H1 (cell line): Measurements from ENCODE around the gene GRK3. TPM values are rescaled to one million over a fixed set of nuclear protein-coding genes. Genes with fewer than 3 reads are reported as not detected.
A peak's percentile ranks its signal among the peaks of the same experiment; 100 is the strongest.

ENCODE experiments used
- CTCF ChIA-PET: fragments of 300-600 bp; sonication (Branson Sonifier 250); formaldehyde crosslinking; loops from one replicate; lab custom pipeline; 2021; ENCODE audit not compliant: partially characterized antibody; lab: Charles Lee
- POLR2A ChIA-PET: fragments of 300-600 bp; sonication (Branson Sonifier 250); formaldehyde crosslinking; loops from one replicate; lab custom pipeline; 2021; ENCODE audit warnings: inconsistent platforms; ENCODE audit not compliant: partially characterized antibody; lab: Charles Lee
- DNase-seq, 2 experiments: peaks; one replicate each; pipeline versions ENCODE4 v3.0.0 to v3.0.0-alpha.2; 2010 to 2022; ENCODE audit warnings: low spot score in 2 of 2, low read depth in 1 of 2, mixed read lengths in 1 of 2
- FAIRE-seq: peaks from 2 replicates; lab custom pipeline; 2011; peaks lifted over from hg19 to GRCh38; lab: Jason Lieb, UNC
- H2AFZ ChIP-seq: 2 replicates; pipeline ENCODE4 v1.8.1; 2012; ENCODE audit warnings: low read length, inconsistent platforms
- H2AK5ac ChIP-seq: 2 replicates; pipeline ENCODE4 v1.6.1; 2013; ENCODE audit warnings: low read depth, low read length
- H2BK120ac ChIP-seq: replicated peaks from 2 replicates; pipeline ENCODE3; 2013; ENCODE audit warnings: low read depth, low read length, inconsistent platforms
- H2BK12ac ChIP-seq: 2 replicates; pipeline ENCODE4 v1.6.1; 2013; ENCODE audit warnings: low read depth, low read length
- H2BK15ac ChIP-seq: 2 replicates; pipeline ENCODE4 v1.6.1; 2013; ENCODE audit warnings: low read length
- H2BK20ac ChIP-seq: 2 replicates; pipeline ENCODE4 v1.6.1; 2013; ENCODE audit warnings: low read length
- H2BK5ac ChIP-seq: 2 replicates; pipeline ENCODE4 v1.6.1; 2013; ENCODE audit warnings: low read depth, low read length
- H3K14ac ChIP-seq: 2 replicates; pipeline ENCODE4 v1.6.1; 2013; ENCODE audit warnings: inconsistent platforms; ENCODE audit not compliant: insufficient read length
- H3K18ac ChIP-seq: 2 replicates; pipeline ENCODE4 v1.6.1; 2013; ENCODE audit warnings: low read length; ENCODE audit errors: extremely low read depth
- H3K23ac ChIP-seq: 2 replicates; pipeline ENCODE4 v1.6.1; 2013; ENCODE audit warnings: inconsistent platforms; ENCODE audit not compliant: insufficient read length
- H3K23me2 ChIP-seq: 2 replicates; pipeline ENCODE4 v1.6.1; 2013; ENCODE audit warnings: low read depth, low read length
- H3K27ac ChIP-seq: 2 replicates; pipeline ENCODE4 v1.6.1; 2011; ENCODE audit warnings: low read depth, low read length, inconsistent platforms
- H3K27me3 ChIP-seq, 4 experiments: replicated peaks in 1 of 4; 1 replicate in 1 of 4; 2 replicates in 3 of 4; pipeline versions ENCODE4 v1.6.1 to v1.8.1; 2011 to 2013; ENCODE audit warnings: low read length in 3 of 4, mild to moderate bottlenecking in 3 of 4, inconsistent platforms in 2 of 4, mixed read lengths in 2 of 4, moderate library complexity in 1 of 4; ENCODE audit not compliant: control insufficient read depth in 3 of 4, insufficient read depth in 3 of 4; ENCODE audit errors: extremely low read depth in 1 of 4
- H3K36me3 ChIP-seq, 4 experiments: 2 replicates each; pipeline versions ENCODE4 v1.6.1 to v1.8.1; 2011 to 2013; ENCODE audit warnings: mild to moderate bottlenecking in 4 of 4, low read length in 3 of 4, moderate library complexity in 2 of 4, control low read depth in 1 of 4, inconsistent platforms in 1 of 4; ENCODE audit not compliant: insufficient read depth in 4 of 4, control insufficient read depth in 2 of 4
- H3K4ac ChIP-seq: replicated peaks from 2 replicates; pipeline ENCODE3; 2013; ENCODE audit warnings: low read length, low read depth, mixed read lengths, inconsistent platforms; ENCODE audit not compliant: insufficient read length
- H3K4me1 ChIP-seq, 4 experiments: replicated peaks in 1 of 4; 1 replicate in 1 of 4; 2 replicates in 3 of 4; pipeline versions ENCODE4 v1.6.1 to v1.8.1; 2011 to 2013; ENCODE audit warnings: low read length in 3 of 4, inconsistent platforms in 2 of 4, mixed read lengths in 1 of 4; ENCODE audit not compliant: insufficient read depth in 4 of 4, control insufficient read depth in 3 of 4
- H3K4me2 ChIP-seq, 2 experiments: 2 replicates each; pipeline versions ENCODE4 v1.6.1 to v1.8.1; 2011 to 2013; ENCODE audit warnings: low read depth in 2 of 2, low read length in 2 of 2, control low read depth in 1 of 2, inconsistent platforms in 1 of 2, mild to moderate bottlenecking in 1 of 2; ENCODE audit not compliant: insufficient read depth in 1 of 2
- H3K4me3 ChIP-seq, 4 experiments: fragments of 200-600, 300-600 bp in 1 of 4; sonication (generic), shearing (Covaris generic), sonication (Bioruptor Twin) in 1 of 4; 2 replicates each; pipeline versions ENCODE4 v1.5.1 to v1.8.1; 2011 to 2016; ENCODE audit warnings: low read length in 4 of 4, low read depth in 3 of 4, control low read depth in 2 of 4, inconsistent platforms in 2 of 4, mild to moderate bottlenecking in 2 of 4, mixed read lengths in 1 of 4, moderate library complexity in 1 of 4; ENCODE audit not compliant: insufficient read depth in 2 of 4; ENCODE audit errors: extremely low read depth in 1 of 4
- H3K56ac ChIP-seq: replicated peaks from 2 replicates; pipeline ENCODE3; 2013; ENCODE audit warnings: low read depth, mild to moderate bottlenecking, mixed read lengths, low read length, inconsistent platforms; ENCODE audit not compliant: insufficient read length
- H3K79me1 ChIP-seq: 2 replicates; pipeline ENCODE4 v1.6.1; 2013; ENCODE audit warnings: low read depth, low read length, control low read depth
- H3K79me2 ChIP-seq, 2 experiments: 2 replicates each; pipeline versions ENCODE4 v1.6.1 to v1.8.1; 2012 to 2013; ENCODE audit warnings: low read length in 2 of 2, mild to moderate bottlenecking in 2 of 2, inconsistent platforms in 1 of 2; ENCODE audit not compliant: insufficient read depth in 2 of 2, control insufficient read depth in 1 of 2
- H3K9ac ChIP-seq, 4 experiments: replicated peaks in 1 of 4; 1 replicate in 1 of 4; 2 replicates in 3 of 4; pipeline versions ENCODE4 v1.6.1 to v1.8.1; 2011 to 2013; ENCODE audit warnings: low read depth in 3 of 4, low read length in 3 of 4, control low read depth in 2 of 4, mild to moderate bottlenecking in 2 of 4, moderate library complexity in 2 of 4, inconsistent platforms in 1 of 4; ENCODE audit errors: extremely low read depth in 1 of 4
- H3K9me3 ChIP-seq, 2 experiments: 2 replicates each; pipeline versions ENCODE4 v1.6.1 to v1.8.1; 2012 to 2013; ENCODE audit warnings: mild to moderate bottlenecking in 2 of 2, moderate library complexity in 2 of 2, control low read depth in 1 of 2, inconsistent platforms in 1 of 2, low read depth in 1 of 2, low read length in 1 of 2, mixed read lengths in 1 of 2; ENCODE audit not compliant: insufficient read depth in 2 of 2
- H4K20me1 ChIP-seq, 2 experiments: replicated peaks in 1 of 2; 2 replicates each; pipeline versions ENCODE3 to v1.8.1; 2011 to 2013; ENCODE audit warnings: inconsistent platforms in 2 of 2, low read length in 2 of 2, mild to moderate bottlenecking in 1 of 2; ENCODE audit not compliant: insufficient read depth in 2 of 2, control insufficient read depth in 1 of 2
- H4K5ac ChIP-seq: 2 replicates; pipeline ENCODE4 v1.6.1; 2013; ENCODE audit warnings: low read length, low read depth, mixed read lengths, inconsistent platforms; ENCODE audit not compliant: insufficient read length
- H4K8ac ChIP-seq: 2 replicates; pipeline ENCODE4 v1.8.0; 2013; ENCODE audit warnings: mild to moderate bottlenecking, moderate library complexity, low read length, inconsistent platforms; ENCODE audit not compliant: insufficient read depth; ENCODE audit errors: extremely low read depth
- H4K91ac ChIP-seq: replicated peaks from 2 replicates; pipeline ENCODE3; 2013; ENCODE audit warnings: low read length, mixed read lengths, inconsistent platforms; ENCODE audit not compliant: insufficient read length
- WGBS, 2 experiments: shearing (Covaris generic) in 1 of 2; methylation state at CpG; one replicate each; pipeline versions ENCODE4 v1.1.6 to v1.1.7; 2013 to 2015; ENCODE audit warnings: low lambda C conversion rate in 2 of 2, mixed read lengths in 2 of 2, inconsistent platforms in 1 of 2, low coverage in 1 of 2, missing lambda C conversion rate in 1 of 2; ENCODE audit not compliant: insufficient replicate concordance in 2 of 2, insufficient coverage in 1 of 2, insufficient read length in 1 of 2; ENCODE audit errors: extremely low coverage in 1 of 2, missing lambda C conversion rate in 1 of 2; 5-methylcytosine and 5-hydroxymethylcytosine counted together
- polyA plus RNA-seq, 7 experiments: library from polyadenylated mRNA; depleted of rRNA in 3 of 7; stranded (reverse) in 5 of 7; unstranded in 2 of 7; fragments of >200 nt in 5 of 7; fragments of 200-250 nt in 2 of 7; gene quantifications; 1 replicate in 5 of 7; 2 replicates in 1 of 7; 4 replicates in 1 of 7; pipeline versions ENCODE4 v1.2.1 to v1.2.3, GENCODE V29; 2011 to 2013; ENCODE audit warnings: missing spikeins in 2 of 7, mixed read lengths in 2 of 7
- total RNA-seq: library from RNA; stranded (reverse); fragmentation: NEBNext Ultra II Directional; extraction: Animal tissue kit (Norgen Biotek cat#: 25700); gene quantifications from 2 replicates; pipeline ENCODE4 v1.2.1, GENCODE V29; 2021

Gene GRK3
- total and polyA plus RNA-seq, 2 of the 8 experiments (the other 6 are each of a cell fraction or from before 2014, with no cell fraction given), result 7.5 to 35.3 TPM

GRCh38 chr22:25623310-25623734, 58.8 kb downstream of the GRK3 start:
- 88% methylated on average over 8 of the region's 8 CpGs; no CpG with 5 or more reads in 1 of the 2 experiments for WGBS, 2 experiments
- no peak for FAIRE-seq

More at GRCh38 chr22:25623310-25623734, 58.8 kb downstream of the GRK3 start:
- H3K36me3 ChIP-seq, result no peaks in the 10 kb centered on the region
- H2BK120ac ChIP-seq, result no peak overlapping the region
- no peak overlapping the region for H3K4me3 ChIP-seq
- H3K4ac ChIP-seq, result no peak overlapping the region
- H3K14ac ChIP-seq, result no peak overlapping the region
- H3K9ac ChIP-seq, result no peak overlapping the region
- no peak overlapping the region for H4K91ac ChIP-seq
- peaks cover 2 to 4% of the 10 kb centered on the region in 2 experiments for H4K20me1 ChIP-seq
- no peak for DNase-seq
- peaks cover 0 to 3% of the 10 kb centered on the region in 2 experiments; a peak in 1 of 4 replicates for H3K79me2 ChIP-seq
- H3K4me2 ChIP-seq, result no peak overlapping the region
- H2BK15ac ChIP-seq, result no peak overlapping the region
- 0 out of 2 replicates have a peak overlapping the region, but pooled peaks have one; percentile 60 for H2AK5ac ChIP-seq
- no peak overlapping the region for H2BK12ac ChIP-seq
- peaks cover 2 to 11% (median 7%) of the 10 kb centered on the region in 4 experiments for H3K4me1 ChIP-seq
- H4K8ac ChIP-seq, result no peak overlapping the region
- no peaks in the 10 kb centered on the region for H3K23me2 ChIP-seq
- H2AFZ ChIP-seq, result no peak overlapping the region
- no peak overlapping the region for H3K27ac ChIP-seq
- no peak overlapping the region for H2BK20ac ChIP-seq
- H3K79me1 ChIP-seq, result peaks cover 12% of the 10 kb centered on the region
- ChIA-PET POLR2A (no interaction called here), CTCF (interaction anchor here (0.6 to 1.6 kb wide), 5 partner anchors 48 to 261 kb away, joined by 3 read pairs; no protein-coding TSS in a partner anchor)
- H4K5ac ChIP-seq, result no peak overlapping the region
- H3K18ac ChIP-seq, result no peak overlapping the region
- no peak overlapping the region for H2BK5ac ChIP-seq
- no peaks in the 10 kb centered on the region for H3K9me3 ChIP-seq
- H3K27me3 ChIP-seq, result no peaks in the 10 kb centered on the region
- no peak overlapping the region for H3K23ac ChIP-seq
- no peak overlapping the region for H3K56ac ChIP-seq
